ENCODE results near the gene ARHGEF2.

Gene ARHGEF2

GRCh38 chr1:155971910-155972809 is 6.2 kb downstream of the ARHGEF2 start:
- no peak for DNase-seq (ENCODE audit: low read depth)
- TF ChIP-seq, protein P1, sequence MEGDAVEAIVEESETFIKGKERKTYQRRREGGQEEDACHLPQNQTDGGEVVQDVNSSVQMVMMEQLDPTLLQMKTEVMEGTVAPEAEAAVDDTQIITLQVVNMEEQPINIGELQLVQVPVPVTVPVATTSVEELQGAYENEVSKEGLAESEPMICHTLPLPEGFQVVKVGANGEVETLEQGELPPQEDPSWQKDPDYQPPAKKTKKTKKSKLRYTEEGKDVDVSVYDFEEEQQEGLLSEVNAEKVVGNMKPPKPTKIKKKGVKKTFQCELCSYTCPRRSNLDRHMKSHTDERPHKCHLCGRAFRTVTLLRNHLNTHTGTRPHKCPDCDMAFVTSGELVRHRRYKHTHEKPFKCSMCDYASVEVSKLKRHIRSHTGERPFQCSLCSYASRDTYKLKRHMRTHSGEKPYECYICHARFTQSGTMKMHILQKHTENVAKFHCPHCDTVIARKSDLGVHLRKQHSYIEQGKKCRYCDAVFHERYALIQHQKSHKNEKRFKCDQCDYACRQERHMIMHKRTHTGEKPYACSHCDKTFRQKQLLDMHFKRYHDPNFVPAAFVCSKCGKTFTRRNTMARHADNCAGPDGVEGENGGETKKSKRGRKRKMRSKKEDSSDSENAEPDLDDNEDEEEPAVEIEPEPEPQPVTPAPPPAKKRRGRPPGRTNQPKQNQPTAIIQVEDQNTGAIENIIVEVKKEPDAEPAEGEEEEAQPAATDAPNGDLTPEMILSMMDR (IDR thresholded peaks at IDR 0.05; ENCODE audit: low read length, missing control alignments) = no peak
- H3K4me3 ChIP-seq (replicated peaks; ENCODE audit: low read depth, low read length) = no peak overlapping the region

DNA sequence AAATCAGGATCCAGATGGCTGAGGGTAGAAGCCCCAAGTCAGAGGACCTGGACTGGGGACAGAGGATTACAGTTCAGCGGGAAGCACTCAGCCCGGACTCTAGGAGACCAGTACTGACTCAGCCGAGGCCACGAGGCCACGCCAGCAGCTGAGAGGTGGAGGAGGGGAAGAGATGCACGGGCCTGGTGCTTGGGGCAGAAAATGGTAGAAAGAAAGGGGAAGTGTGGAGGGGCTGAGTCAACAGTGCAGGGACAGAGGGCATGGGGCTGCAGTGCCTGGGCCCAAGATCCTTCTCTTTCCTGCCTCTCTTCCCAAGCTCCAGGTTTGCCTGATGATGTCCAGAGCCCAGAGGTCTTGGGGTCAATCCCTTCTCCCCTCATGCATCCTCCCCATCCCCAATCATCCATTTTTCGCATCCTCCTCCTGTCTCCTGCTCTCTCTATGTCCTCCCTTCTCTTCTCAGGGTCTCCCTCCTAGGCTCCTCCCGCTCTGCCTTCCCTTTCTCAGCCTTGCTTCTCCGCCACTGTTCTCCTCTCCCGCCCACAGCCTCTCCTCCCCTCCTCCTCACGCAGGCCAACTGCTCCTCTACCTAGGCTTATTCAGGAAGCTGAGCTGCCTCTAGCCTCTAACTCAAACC is 7.7 kb downstream of the ARHGEF2 start:
- H3K4me3 ChIP-seq (replicated peaks; ENCODE audit: low read depth, low read length) = no peak overlapping the region
- peak; percentile 69 for DNase-seq (ENCODE audit: low read depth)
- TF ChIP-seq, protein P1 (IDR thresholded peaks at IDR 0.05; ENCODE audit: low read length, missing control alignments) = no peak

DNA sequence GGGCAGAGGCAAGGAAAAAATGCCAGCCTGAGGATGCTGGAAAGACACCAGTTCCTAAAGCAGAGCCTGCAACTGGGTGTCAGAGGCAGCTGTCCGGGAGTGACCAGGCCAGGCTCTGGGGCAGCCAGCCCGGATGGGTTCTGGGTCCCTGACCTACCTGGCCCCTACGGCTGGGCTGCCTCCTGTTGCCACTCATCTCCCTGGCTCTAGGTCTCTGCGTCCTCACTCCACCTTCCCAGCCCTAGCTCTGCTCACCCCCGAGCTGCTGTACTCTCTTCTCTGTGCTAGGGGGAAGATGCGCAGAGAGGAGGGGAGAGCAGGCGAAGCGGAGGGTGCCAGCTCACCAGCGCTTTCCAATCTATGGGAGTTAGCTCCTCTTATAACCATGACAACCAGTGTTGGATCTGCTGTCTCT is 9.0 kb downstream of the ARHGEF2 start:
- no peak for DNase-seq (ENCODE audit: low read depth)
- TF ChIP-seq, protein P1 (IDR thresholded peaks at IDR 0.05; ENCODE audit: low read length, missing control alignments) = no peak
- no peak overlapping the region for H3K4me3 ChIP-seq (replicated peaks; ENCODE audit: low read depth, low read length)

- no peak overlapping the region for H3K4me3 ChIP-seq (replicated peaks; ENCODE audit: low read depth, low read length)
- peak; percentile 46 for DNase-seq (ENCODE audit: low read depth)
- TF ChIP-seq, protein P1 (IDR thresholded peaks at IDR 0.05; ENCODE audit: low read length, missing control alignments) = no peak
Measured at GRCh38 chr1:155968670-155969069, 9.7 kb downstream of the ARHGEF2 start.

DNA sequence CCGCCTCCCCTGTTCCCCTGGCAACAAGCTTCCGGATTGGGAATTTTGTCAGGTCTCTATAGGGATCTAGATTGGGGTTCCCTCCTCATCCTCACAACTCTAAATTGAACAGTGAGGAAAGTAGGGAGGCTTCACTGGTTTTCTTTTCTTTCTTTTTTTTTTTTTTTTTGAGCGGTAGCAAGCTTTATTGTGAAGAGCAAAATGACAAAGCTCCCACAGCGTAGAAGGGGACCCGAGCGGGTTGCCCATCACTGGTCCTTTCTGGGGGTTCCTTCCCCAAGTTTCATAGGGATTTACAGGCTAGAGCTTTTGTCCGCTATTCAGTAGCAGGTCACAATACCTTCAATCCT is 10.3 kb downstream of the ARHGEF2 start:
- no peak overlapping the region for H3K4me3 ChIP-seq (replicated peaks; ENCODE audit: low read depth, low read length)
- TF ChIP-seq, protein P1 (IDR thresholded peaks at IDR 0.05; ENCODE audit: low read length, missing control alignments) = no peak
- no peak for DNase-seq (ENCODE audit: low read depth)

DNA sequence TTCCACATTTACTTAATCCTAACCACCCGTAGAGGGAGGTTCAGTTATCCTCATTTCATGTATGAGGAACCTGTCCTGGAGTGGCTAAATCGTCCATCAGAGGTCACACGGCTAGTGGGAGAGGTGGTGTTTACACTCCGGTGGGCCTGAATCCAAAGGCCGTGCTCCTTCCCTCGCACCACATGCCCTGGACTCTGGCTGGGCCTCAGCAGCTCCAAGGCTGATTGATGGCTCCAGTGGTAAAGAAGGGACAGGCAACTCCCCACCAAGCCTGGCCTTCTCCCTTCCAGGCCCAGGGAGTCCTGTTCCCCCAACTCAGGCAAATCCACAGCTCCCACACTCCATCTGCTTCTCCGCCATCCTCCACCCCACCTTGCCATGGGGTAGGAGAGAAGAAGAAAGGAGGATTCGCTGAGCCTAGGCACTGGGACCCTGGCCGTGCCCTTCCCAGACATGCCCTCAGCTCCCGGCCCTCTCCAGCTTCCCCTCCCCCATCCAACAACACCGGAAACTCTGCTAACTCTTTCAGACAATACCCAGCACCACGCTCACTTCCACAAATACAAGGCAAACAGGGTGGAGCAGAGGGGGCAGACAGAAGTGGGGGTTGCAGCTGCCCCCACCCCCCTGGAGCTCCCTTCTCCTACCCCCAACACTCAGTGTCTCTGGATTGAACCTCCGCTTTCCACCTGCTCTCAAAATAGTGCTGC is 10.9 kb downstream of the ARHGEF2 start:
- no peak overlapping the region for H3K4me3 ChIP-seq (replicated peaks; ENCODE audit: low read depth, low read length)
- TF ChIP-seq, protein P1 (IDR thresholded peaks at IDR 0.05; ENCODE audit: low read length, missing control alignments) = no peak
- peak; percentile 41 for DNase-seq (ENCODE audit: low read depth)

Measured in fibroblast of pulmonary artery (primary cell).